ENCODE measurements around the gene OR7D2.

OR7D2 gene

DNA sequence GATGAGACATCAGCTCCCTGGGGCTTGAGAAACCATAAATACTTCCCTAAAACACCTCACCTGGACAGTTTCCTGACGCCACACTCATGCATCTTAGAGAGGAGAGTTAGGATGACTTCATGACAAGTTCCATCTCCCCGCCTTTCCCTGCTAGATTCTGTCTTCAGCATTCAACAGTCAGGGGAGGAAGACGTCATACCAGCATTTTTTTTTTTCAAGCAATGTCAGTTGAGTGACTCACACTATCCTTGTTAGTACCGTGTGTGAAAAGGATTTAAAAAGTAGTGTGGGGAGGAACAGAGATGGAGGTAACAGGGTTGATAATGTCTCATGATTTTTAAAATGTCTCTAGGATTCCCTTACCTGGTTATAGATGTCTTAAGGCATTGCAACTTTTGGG is at the start of gene OR7D2:
Gene OR7D2 (plus strand): TSS at position 79 of the 400 bp plus-strand sequence. CDS start 6,803 bp downstream, outside the sequence.
- Histone ChIP-seq H3K4me3 (ENCODE audit: low read depth, low read length) (no peak within 1 kb of the TSS), H3K4me1 (no peaks in the 10 kb centered on the region), H3K79me2 (no peaks in the 10 kb centered on the region), H3K27ac (no peak within 1 kb of the TSS), H3K36me3 (ENCODE audit: control insufficient read depth, insufficient read depth, low read length) (no peaks in the 10 kb centered on the region), H3K27me3 (ENCODE audit: control insufficient read depth, insufficient read depth, low read length) (no peaks in the 10 kb centered on the region), H3K9ac (no peak within 1 kb of the TSS), H3K4me2 (ENCODE audit: low read length) (no peak within 1 kb of the TSS), H3K9me3 (ENCODE audit: control insufficient read depth, low read length) (no peaks in the 10 kb centered on the region), H2AFZ (no peak within 1 kb of the TSS)
- TF ChIP-seq, protein P1, sequence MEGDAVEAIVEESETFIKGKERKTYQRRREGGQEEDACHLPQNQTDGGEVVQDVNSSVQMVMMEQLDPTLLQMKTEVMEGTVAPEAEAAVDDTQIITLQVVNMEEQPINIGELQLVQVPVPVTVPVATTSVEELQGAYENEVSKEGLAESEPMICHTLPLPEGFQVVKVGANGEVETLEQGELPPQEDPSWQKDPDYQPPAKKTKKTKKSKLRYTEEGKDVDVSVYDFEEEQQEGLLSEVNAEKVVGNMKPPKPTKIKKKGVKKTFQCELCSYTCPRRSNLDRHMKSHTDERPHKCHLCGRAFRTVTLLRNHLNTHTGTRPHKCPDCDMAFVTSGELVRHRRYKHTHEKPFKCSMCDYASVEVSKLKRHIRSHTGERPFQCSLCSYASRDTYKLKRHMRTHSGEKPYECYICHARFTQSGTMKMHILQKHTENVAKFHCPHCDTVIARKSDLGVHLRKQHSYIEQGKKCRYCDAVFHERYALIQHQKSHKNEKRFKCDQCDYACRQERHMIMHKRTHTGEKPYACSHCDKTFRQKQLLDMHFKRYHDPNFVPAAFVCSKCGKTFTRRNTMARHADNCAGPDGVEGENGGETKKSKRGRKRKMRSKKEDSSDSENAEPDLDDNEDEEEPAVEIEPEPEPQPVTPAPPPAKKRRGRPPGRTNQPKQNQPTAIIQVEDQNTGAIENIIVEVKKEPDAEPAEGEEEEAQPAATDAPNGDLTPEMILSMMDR (IDR thresholded peaks at IDR 0.05) = no peak

DNA sequence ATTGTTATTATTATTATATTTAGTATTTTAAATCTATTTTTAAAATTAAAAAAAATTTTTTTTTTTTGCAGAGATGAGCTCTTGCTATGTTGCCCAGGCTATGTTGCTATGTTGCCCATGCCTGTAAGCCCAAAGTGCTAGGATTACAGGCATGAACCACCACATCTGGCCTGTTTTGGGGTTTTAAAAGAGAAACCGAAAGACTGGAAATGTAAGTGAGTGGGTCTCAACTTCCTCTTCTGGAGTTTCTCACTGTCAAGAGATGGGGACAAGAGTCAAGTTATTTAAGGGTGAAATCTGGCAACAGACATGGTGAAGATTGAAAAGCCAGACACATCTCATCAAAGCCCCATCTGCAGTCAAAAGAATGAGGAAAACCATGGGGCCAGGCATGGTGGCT is 47.8 kb upstream of the OR7D2 start:
- Histone ChIP-seq H3K9me3 (ENCODE audit: control insufficient read depth, low read length) (no peaks in the 10 kb centered on the region), H3K79me2 (no peaks in the 10 kb centered on the region), H3K4me1 (no peaks in the 10 kb centered on the region), H3K27ac (no peak overlapping the region), H2AFZ (no peak overlapping the region), H3K9ac (no peak overlapping the region), H3K27me3 (ENCODE audit: control insufficient read depth, insufficient read depth, low read length) (no peaks in the 10 kb centered on the region), H3K4me2 (ENCODE audit: low read length) (no peak overlapping the region), H3K4me3 (ENCODE audit: low read depth, low read length) (no peak overlapping the region), H3K36me3 (ENCODE audit: control insufficient read depth, insufficient read depth, low read length) (no peaks in the 10 kb centered on the region)
- TF ChIP-seq, protein P1 (IDR thresholded peaks at IDR 0.05) = no peak

DNA sequence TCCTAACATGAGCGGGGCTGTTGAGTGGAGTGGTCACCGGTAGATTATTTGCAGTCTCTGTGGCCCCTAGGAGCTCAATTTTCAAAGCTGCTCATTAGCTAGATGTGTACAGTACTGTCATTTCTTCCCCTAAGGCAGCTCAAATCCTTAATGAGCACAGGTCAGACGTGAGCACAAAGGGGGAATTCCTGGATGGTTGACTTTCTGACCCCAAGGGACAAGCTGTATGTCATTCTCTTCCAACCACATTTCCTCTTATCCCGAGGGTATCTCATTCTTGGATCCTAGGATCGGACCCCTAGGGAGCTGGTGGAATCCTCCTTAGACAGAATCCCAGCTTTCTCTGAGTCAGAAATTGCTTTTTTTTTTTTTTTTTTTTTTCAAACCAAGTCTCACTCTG is 46.4 kb upstream of the OR7D2 start:
- no peaks in the 10 kb centered on the region for H3K9me3 ChIP-seq (ENCODE audit: control insufficient read depth, low read length)
- TF ChIP-seq, protein P1 (IDR thresholded peaks at IDR 0.05) = no peak

DNA sequence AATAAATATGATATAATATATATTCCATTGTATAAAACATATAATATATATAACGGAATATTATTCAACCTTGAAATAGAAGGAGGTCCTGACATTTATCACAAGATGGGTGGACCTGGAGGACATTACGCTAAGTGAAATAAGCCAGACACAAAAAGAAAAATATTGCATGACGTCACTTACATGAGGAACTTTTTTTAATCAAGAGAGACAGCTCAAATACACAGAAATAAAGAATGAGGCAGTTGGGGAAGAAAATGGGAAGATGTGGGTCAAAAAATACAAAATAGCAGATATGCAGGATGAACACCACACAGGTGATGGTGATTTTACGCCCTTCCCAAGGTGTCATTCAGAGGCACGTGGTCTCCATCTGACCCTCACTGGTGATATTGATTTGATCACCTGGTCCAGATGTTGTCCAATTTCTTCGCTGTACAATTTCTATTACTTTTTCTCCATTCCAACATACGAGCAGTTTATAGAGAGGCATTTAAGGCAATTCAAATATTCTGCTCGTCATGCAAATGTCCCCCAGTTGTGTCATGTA is 39.1 kb upstream of the OR7D2 start:
- peak overlapping the region; percentile 88 for H3K27ac ChIP-seq
- TF ChIP-seq, protein P1 (IDR thresholded peaks at IDR 0.05) = no peak
- peak overlapping the region; percentile 84 for H2AFZ ChIP-seq
- H3K9ac ChIP-seq = peak overlapping the region; percentile 81
- no peaks in the 10 kb centered on the region for H3K9me3 ChIP-seq (ENCODE audit: control insufficient read depth, low read length)
- no peaks in the 10 kb centered on the region for H3K36me3 ChIP-seq (ENCODE audit: control insufficient read depth, insufficient read depth, low read length)
- H3K79me2 ChIP-seq = peaks cover 23% of the 10 kb centered on the region
- peaks cover 3% of the 10 kb centered on the region for H3K4me1 ChIP-seq
- H3K4me2 ChIP-seq (ENCODE audit: low read length) = peak overlapping the region; percentile 97
- H3K4me3 ChIP-seq (ENCODE audit: low read depth, low read length) = peak overlapping the region; percentile 96
- no peaks in the 10 kb centered on the region for H3K27me3 ChIP-seq (ENCODE audit: control insufficient read depth, insufficient read depth, low read length)

More for the DNA sequence above, 46.4 kb upstream of the OR7D2 start:
- Histone ChIP-seq H3K27ac (no peak overlapping the region), H3K27me3 (ENCODE audit: control insufficient read depth, insufficient read depth, low read length) (no peaks in the 10 kb centered on the region), H3K79me2 (no peaks in the 10 kb centered on the region), H3K4me3 (ENCODE audit: low read depth, low read length) (no peak overlapping the region), H3K36me3 (ENCODE audit: control insufficient read depth, insufficient read depth, low read length) (no peaks in the 10 kb centered on the region), H3K9ac (no peak overlapping the region), H3K4me2 (ENCODE audit: low read length) (no peak overlapping the region), H3K4me1 (no peaks in the 10 kb centered on the region), H2AFZ (no peak overlapping the region)

Measured in parathyroid adenoma (tissue), 2 donors.